Prostate gland (tissue), 2 donors: ENCODE measurements around the gene BARX1. TPM values are rescaled to one million over a fixed set of nuclear protein-coding genes. Genes with fewer than 3 reads are reported as not detected.

Experiments used
- DNase-seq: peaks from one replicate; pipeline ENCODE4 v3.0.0-alpha.2; 2019; ENCODE audit warnings: low spot score
- H3K27ac ChIP-seq, 2 donors: fragments of 200-600 bp; sonication (generic); 2 replicates each; pipeline ENCODE4 v1.5.1; 2017 to 2019
- H3K27me3 ChIP-seq: fragments of 200-600 bp; sonication (generic); replicated peaks from 2 replicates; pipeline ENCODE4 v1.5.1; 2019; ENCODE audit not compliant: insufficient read depth
- H3K36me3 ChIP-seq, 2 donors: fragments of 200-600 bp; sonication (generic); 1 replicate in 1 of 2; 2 replicates in 1 of 2; pipeline versions ENCODE4 v1.5.1 to v1.8.1; 2017 to 2019
- H3K4me1 ChIP-seq: fragments of 200-600 bp; sonication (generic); replicated peaks from 2 replicates; pipeline ENCODE4 v1.5.1; 2019
- H3K4me3 ChIP-seq, 2 donors: fragments of 200-600 bp; sonication (generic); 2 replicates each; pipeline ENCODE4 v1.5.1; 2017 to 2019
- H3K9me3 ChIP-seq: fragments of 200-600 bp; sonication (generic); 2 replicates; pipeline ENCODE4 v1.5.1; 2017
- CTCF ChIP-seq, 4 experiments: fragments of 200-600 bp in 2 of 4; fragments of 450-650 bp in 2 of 4; sonication (generic) in 2 of 4; IDR thresholded peaks; 1 replicate in 3 of 4; 2 replicates in 1 of 4; pipeline ENCODE4 v1.5.1; 2016 to 2019; ENCODE audit warnings: antibody characterized with exemption in 4 of 4, mild to moderate bottlenecking in 2 of 4, moderate library complexity in 2 of 4
- POLR2A ChIP-seq: fragments of 450-650 bp; IDR thresholded peaks from one replicate; pipeline ENCODE4 v1.6.1; 2016; ENCODE audit warnings: antibody characterized with exemption, mild to moderate bottlenecking
- POLR2AphosphoS5 ChIP-seq: sonication (generic); formaldehyde crosslinking; IDR thresholded peaks from one replicate; pipeline ENCODE4 v1.6.1; 2017; ENCODE audit warnings: antibody characterized with exemption
- WGBS: methylation state at CpG from one replicate; pipeline ENCODE4 v1.1.5; 2018; 5-methylcytosine and 5-hydroxymethylcytosine counted together
- intact Hi-C: fragments of 100-400 bp; cut with DNase I; formaldehyde crosslinking; loops from one replicate; pipeline ENCODE4 v1.14.2; 2022
- total RNA-seq, 2 donors: library from RNA; depleted of rRNA; stranded (reverse); fragments of >200 nt; gene quantifications; one replicate each; pipeline ENCODE4 v1.1.0, GENCODE V29; 2016

The BARX1 gene
- total RNA-seq, 2 donors from 2014 or later = 3.7 TPM; not detected in 1

GRCh38 chr9:93903886-93904648 is 51.1 kb downstream of the BARX1 start:
- Histone ChIP-seq H3K27me3 (no peaks in the 10 kb centered on the region), H3K27ac (no peak overlapping the region), H3K4me3 (no peak overlapping the region), H3K4me1 (no peaks in the 10 kb centered on the region), H3K36me3 (no peaks in the 10 kb centered on the region), H3K9me3 (no peaks in the 10 kb centered on the region)
- intact Hi-C loops = no loop called here
- no peak for DNase-seq
- 80% methylated on average over 10 of the region's 10 CpGs for WGBS
- no peak for TF ChIP-seq CTCF (IDR thresholded peaks at IDR 0.05)
- no peak for TF ChIP-seq POLR2AphosphoS5
- no peak for TF ChIP-seq POLR2A

- H3K36me3 ChIP-seq = no peaks in the 10 kb centered on the region
- no peaks in the 10 kb centered on the region for H3K4me1 ChIP-seq
- no peak overlapping the region for H3K4me3 ChIP-seq
- WGBS = 68% methylated on average over 11 of the region's 12 CpGs
- no peaks in the 10 kb centered on the region for H3K27me3 ChIP-seq
- no peaks in the 10 kb centered on the region for H3K9me3 ChIP-seq
- intact Hi-C loops = no loop called here
- no peak for DNase-seq
- TF ChIP-seq POLR2A = no peak
- H3K27ac ChIP-seq = no peak overlapping the region
Measured at GRCh38 chr9:93902780-93903655, 52.1 kb downstream of the BARX1 start.

- no peaks in the 10 kb centered on the region for H3K4me1 ChIP-seq
- intact Hi-C loops = no loop called here
- H3K4me3 ChIP-seq = no peak overlapping the region
- H3K27me3 ChIP-seq = no peaks in the 10 kb centered on the region
- no peak overlapping the region for H3K27ac ChIP-seq
- no peak for DNase-seq
- TF ChIP-seq POLR2AphosphoS5 = no peak
- TF ChIP-seq CTCF (IDR thresholded peaks at IDR 0.05) = no peak
- TF ChIP-seq POLR2A = no peak
- H3K9me3 ChIP-seq = no peaks in the 10 kb centered on the region
- 98% methylated on average over 9 of the region's 11 CpGs for WGBS
- no peaks in the 10 kb centered on the region for H3K36me3 ChIP-seq
Measured at GRCh38 chr9:93902051-93902779, 52.9 kb downstream of the BARX1 start.

Other genes starting within 250 kb of the BARX1 start
- gene PTPDC1, start 129.1 kb upstream of the BARX1 start, total RNA-seq = 10 to 100 TPM in 1 of 2 donors, 1 to 10 TPM in 1; 4.6 to 17.9 TPM